Measurements from ENCODE around the gene PLEKHG4B.

GRCh38 chr5:189486-189885 is 97.5 kb downstream of the PLEKHG4B start:
- no peak for TF ChIP-seq NRF1 (IDR thresholded peaks at IDR 0.05; ENCODE audit: low read depth, low read length)
- no peak for TF ChIP-seq CTCF (IDR thresholded peaks at IDR 0.05)
- no peak for TF ChIP-seq YY1 (IDR thresholded peaks at IDR 0.05; ENCODE audit: low read depth)
- TF ChIP-seq RAD21 (IDR thresholded peaks at IDR 0.05; ENCODE audit: low read length), result no peak
- no peak for TF ChIP-seq MAX (IDR thresholded peaks at IDR 0.05; ENCODE audit: low read depth)

Measured in SK-N-SH (cell line).